ENCODE data around the gene CAMTA2. TPM values are rescaled to one million over a fixed set of nuclear protein-coding genes. Genes with fewer than 3 reads are reported as not detected.
"Not testable (repeated sequence)": the region's sequence is repeated elsewhere in the genome, so short reads cannot be mapped to it uniquely, and the experiment has no call there.

CAMTA2 gene
- total RNA-seq, 2 experiments from 2014 or later = 79.1 to 79.5 TPM

DNA sequence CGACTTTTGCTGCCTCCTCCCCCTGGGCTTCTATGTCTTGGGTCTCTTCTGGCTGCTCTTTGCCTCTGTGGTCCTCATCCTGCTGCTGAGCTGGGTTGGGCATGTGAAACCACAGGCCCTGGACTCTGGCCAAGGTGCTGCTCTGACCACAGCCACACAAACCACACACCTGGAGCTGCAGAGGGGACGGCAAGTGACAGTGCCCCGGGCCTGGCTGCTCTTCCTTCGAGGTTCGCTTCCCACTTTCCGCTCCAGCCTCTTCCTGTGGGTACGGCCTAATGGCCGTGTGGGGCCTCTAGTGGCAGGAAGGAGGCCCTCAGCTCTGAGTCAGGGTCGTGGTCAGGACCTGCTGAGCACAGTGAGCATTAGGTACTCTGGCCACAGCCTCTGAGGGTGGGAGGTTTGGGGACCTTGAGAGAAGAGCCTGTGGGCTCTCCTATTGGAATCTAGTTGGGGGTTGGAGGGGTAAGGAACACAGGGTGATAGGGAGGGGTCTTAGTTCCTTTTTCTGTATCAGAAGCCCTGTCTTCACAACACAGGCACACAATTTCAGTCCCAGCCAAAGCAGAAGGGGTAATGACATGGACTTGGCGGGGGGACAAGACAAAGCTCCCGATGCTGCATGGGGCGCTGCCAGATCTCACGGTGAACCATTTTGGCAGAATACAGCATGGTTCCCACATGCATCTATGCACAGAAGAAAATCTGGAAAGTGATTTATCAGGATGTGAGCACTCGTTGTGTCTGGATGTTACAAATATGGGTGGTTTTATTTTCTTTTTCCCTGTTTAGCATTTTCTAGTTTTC, 53.1 kb downstream of the CAMTA2 start:
- intact Hi-C loops (cut with micrococcal nuclease) = no loop called here
- peaks cover 22% of the 10 kb centered on the region for H3K36me3 Mint-ChIP-seq (ENCODE audit: low read depth)
- H3K4me1 Mint-ChIP-seq (ENCODE audit: low read depth) = peaks cover 29% of the 10 kb centered on the region
- peak; percentile 19 for DNase-seq
- CTCF ChIA-PET = interaction anchor here (1.0 kb wide), 1 partner anchor 53 kb away, joined by 4 read pairs; the partner anchor contains the start of gene CAMTA2
- H3K4me3 Mint-ChIP-seq = no peak overlapping the region
- no peaks in the 10 kb centered on the region for H3K9me3 Mint-ChIP-seq
- H3K27me3 Mint-ChIP-seq (ENCODE audit: low read depth) = peaks cover 2% of the 10 kb centered on the region
- H3K27ac Mint-ChIP-seq = no peak overlapping the region

DNA sequence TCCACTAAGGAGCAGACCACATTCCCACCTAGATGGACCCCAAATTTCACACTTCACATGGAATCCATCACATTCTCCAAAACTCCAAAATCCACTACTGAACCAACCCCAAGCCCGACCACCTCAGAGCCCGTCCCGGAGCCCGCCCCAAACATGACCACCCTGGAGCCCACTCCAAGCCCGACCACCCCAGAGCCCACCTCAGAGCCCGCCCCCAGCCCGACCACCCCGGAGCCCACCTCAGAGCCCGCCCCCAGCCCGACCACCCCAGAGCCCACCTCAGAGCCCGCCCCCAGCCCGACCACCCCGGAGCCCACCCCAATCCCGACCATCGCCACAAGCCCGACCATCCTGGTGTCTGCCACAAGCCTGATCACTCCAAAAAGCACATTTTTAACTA, 53.8 kb downstream of the CAMTA2 start:
- no peak for DNase-seq
- CTCF ChIA-PET = interaction anchor here (1.0 kb wide), 1 partner anchor 53 kb away, joined by 4 read pairs; the partner anchor contains the start of gene CAMTA2
- H3K4me1 Mint-ChIP-seq (ENCODE audit: low read depth) = peaks cover 26% of the 10 kb centered on the region
- H3K36me3 Mint-ChIP-seq (ENCODE audit: low read depth) = peaks cover 19% of the 10 kb centered on the region
- H3K4me3 Mint-ChIP-seq = no peak overlapping the region
- H3K9me3 Mint-ChIP-seq = no peaks in the 10 kb centered on the region
- no peak overlapping the region for H3K27ac Mint-ChIP-seq
- H3K27me3 Mint-ChIP-seq (ENCODE audit: low read depth) = peaks cover 2% of the 10 kb centered on the region
- intact Hi-C loops (cut with micrococcal nuclease) = no loop called here

DNA sequence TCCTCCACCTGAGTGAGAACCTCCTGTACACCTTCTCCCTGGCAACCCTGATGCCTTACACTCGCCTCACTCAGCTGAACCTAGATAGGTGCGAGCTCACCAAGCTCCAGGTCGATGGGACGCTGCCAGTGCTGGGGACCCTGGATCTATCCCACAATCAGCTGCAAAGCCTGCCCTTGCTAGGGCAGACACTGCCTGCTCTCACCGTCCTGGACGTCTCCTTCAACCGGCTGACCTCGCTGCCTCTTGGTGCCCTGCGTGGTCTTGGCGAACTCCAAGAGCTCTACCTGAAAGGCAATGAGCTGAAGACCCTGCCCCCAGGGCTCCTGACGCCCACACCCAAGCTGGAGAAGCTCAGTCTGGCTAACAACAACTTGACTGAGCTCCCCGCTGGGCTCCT, 54.7 kb downstream of the CAMTA2 start:
- no peaks in the 10 kb centered on the region for H3K9me3 Mint-ChIP-seq
- peaks cover 2% of the 10 kb centered on the region for H3K27me3 Mint-ChIP-seq (ENCODE audit: low read depth)
- intact Hi-C loops (cut with micrococcal nuclease) = no loop called here
- H3K4me3 Mint-ChIP-seq = no peak overlapping the region
- CTCF ChIA-PET = no interaction called here
- H3K4me1 Mint-ChIP-seq (ENCODE audit: low read depth) = peaks cover 18% of the 10 kb centered on the region
- DNase-seq = no peak
- H3K36me3 Mint-ChIP-seq (ENCODE audit: low read depth) = peaks cover 13% of the 10 kb centered on the region
- no peak overlapping the region for H3K27ac Mint-ChIP-seq

DNA sequence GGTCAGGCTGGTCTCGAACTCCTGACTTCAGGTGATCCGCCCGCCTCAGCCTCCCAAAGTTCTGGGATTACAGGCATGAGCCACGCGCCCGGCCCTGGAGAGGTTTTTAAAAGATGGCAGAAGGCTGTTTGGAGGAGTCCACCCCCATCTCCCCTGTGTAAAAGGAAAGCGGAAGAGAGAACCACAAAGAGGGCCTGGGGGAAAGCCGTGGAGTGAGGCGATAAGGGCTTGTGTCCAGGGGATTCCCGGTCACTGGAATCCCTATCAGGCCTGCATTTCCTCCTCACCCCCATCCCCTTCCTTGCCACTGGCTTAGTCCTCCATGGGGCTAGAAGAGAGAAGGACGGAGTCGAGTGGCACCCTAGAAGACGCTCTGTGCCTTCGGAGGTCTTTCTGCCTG, 55.5 kb downstream of the CAMTA2 start, which contains the start of gene GP1BA:
TSS of gene GP1BA (plus strand) at position 315 of the 400 bp plus-strand sequence. CDS start 328 bp downstream, outside the sequence.
- H3K27me3 Mint-ChIP-seq (ENCODE audit: low read depth) = peaks cover 2% of the 10 kb centered on the region
- CTCF ChIA-PET = no interaction called here
- intact Hi-C loops (cut with micrococcal nuclease) = no loop called here
- no peak within 1 kb of the TSS for H3K27ac Mint-ChIP-seq
- peaks cover 18% of the 10 kb centered on the region for H3K4me1 Mint-ChIP-seq (ENCODE audit: low read depth)
- peaks cover 9% of the 10 kb centered on the region for H3K36me3 Mint-ChIP-seq (ENCODE audit: low read depth)
- no peak for DNase-seq
- H3K9me3 Mint-ChIP-seq = no peaks in the 10 kb centered on the region
- H3K4me3 Mint-ChIP-seq = no peak within 1 kb of the TSS

DNA sequence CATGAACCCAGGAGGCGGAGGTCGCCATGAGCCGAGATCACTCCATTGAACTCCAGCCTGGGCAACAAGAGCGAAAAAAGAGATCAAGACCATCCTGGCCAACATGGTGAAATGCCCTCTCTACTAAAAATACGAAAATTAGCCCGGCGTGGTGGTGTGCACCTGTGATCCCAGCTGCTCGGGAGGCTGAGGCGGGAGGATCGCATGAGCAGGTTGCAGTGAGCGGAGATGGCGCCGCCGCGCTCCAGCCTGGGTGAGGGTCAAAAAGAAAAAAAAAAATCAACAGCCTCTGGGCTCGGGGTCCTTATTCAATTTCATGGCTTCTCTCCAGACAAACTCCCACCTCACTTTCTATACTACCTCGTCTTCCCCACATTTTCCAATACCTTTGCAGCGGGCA, 58.6 kb downstream of the CAMTA2 start:
- no peak overlapping the region for H3K27ac Mint-ChIP-seq
- no peaks in the 10 kb centered on the region for H3K9me3 Mint-ChIP-seq
- peaks cover 6% of the 10 kb centered on the region for H3K4me1 Mint-ChIP-seq (ENCODE audit: low read depth)
- peaks cover 3% of the 10 kb centered on the region for H3K36me3 Mint-ChIP-seq (ENCODE audit: low read depth)
- intact Hi-C loops (cut with micrococcal nuclease) = no loop called here
- DNase-seq = no peak
- CTCF ChIA-PET = no interaction called here
- H3K4me3 Mint-ChIP-seq = no peak overlapping the region
- H3K27me3 Mint-ChIP-seq (ENCODE audit: low read depth) = peaks cover 1% of the 10 kb centered on the region

DNA sequence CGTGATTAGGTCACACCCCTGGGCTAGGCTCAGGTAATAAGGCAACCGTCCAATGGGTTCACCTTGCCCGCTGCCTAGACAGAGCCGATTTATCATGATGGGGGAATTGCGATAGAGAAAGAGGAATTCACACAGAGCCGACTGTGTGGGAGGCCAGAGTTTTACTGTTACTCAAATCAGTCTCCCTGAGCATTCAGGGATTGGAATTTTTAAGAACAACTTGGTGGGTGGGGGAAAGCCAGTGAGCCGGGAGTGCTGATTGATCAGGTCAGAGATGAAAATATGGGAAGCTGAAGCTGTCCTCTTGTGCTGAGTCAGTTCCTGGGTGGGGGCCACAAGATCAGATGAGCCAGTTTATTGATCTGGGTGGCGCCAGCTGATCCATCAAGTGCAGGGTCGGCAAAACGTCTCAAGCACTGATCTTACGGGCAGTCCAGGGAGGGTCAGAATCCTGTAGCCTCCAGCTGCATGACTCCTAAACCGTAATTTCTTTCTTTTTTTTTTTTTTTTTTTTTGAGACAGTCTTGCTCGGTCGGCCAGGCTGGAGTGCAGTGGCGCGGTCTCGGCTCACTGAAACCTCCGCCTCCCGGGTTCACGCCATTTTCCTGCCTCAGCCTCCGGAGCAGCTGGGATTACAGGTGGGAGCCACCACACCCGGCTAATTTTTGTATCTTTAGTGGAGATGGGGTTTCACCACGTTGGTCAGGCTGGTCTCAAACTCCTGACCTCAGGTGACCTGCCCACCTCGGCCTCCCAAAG, 60.7 kb downstream of the CAMTA2 start:
- H3K4me1 Mint-ChIP-seq (ENCODE audit: low read depth); H3K27ac Mint-ChIP-seq; intact Hi-C loops (cut with micrococcal nuclease); H3K27me3 Mint-ChIP-seq (ENCODE audit: low read depth); H3K9me3 Mint-ChIP-seq; DNase-seq; H3K36me3 Mint-ChIP-seq (ENCODE audit: low read depth); H3K4me3 Mint-ChIP-seq: not testable (repeated sequence)
- CTCF ChIA-PET = interaction anchor here (0.7 kb wide), 1 partner anchor 86 kb away, joined by 5 read pairs; no protein-coding TSS in a partner anchor

DNA sequence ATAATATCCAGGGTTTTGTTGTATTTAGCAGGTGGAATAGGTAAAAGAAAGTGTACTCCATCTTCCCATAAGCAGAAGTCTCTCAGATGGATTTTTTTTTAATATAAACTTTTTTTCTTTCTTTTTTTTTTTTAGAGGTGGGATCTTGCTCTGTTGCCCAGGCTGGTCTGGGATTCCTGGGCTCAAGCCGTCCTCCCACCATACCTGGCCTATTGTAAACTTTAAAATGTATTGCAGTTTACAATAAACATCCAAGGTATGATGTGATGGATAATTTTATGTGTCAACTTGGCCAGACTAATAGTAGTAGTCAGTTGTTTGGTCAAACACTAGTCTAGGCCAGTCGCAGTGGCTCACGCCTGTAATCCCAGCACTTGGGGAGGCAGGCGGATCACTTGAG, 66.2 kb downstream of the CAMTA2 start:
- intact Hi-C loops (cut with micrococcal nuclease) = no loop called here
- H3K9me3 Mint-ChIP-seq = no peaks in the 10 kb centered on the region
- no peak overlapping the region for H3K4me3 Mint-ChIP-seq
- H3K4me1 Mint-ChIP-seq (ENCODE audit: low read depth) = no peaks in the 10 kb centered on the region
- H3K27ac Mint-ChIP-seq = no peak overlapping the region
- H3K27me3 Mint-ChIP-seq (ENCODE audit: low read depth) = no peaks in the 10 kb centered on the region
- DNase-seq = no peak
- no peaks in the 10 kb centered on the region for H3K36me3 Mint-ChIP-seq (ENCODE audit: low read depth)
- CTCF ChIA-PET = no interaction called here

DNA sequence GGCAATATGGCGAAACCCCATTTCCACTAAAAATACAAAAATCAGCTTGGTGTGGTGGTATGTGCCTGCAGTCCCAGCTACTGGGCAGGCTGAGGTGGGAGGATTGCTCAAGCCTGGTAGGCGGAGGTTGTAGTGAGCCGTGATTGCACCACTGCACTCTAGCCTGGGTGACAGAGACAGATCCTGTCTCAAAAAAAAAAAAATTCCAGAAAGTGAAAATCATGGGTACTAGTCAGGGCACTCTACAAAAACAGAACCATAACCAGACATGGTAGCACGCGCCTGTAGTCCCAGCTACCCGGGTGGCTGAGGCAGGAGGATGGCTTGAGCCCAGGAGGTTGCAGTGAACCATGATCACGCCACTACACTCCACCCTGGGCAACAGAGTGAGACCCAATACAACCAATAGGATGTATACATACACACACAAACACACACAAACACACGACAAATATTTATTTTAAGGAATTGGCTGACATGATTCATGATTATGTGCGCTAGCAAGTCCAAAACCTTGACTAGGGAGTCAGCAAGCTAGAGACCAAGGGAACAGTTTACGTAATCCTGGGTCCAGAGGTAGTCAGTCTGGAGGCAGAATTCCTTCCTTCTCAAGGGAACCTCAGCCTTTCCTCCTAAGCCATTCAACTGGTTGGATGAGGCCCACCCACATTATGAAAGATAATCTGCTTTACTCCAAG, 67.0 kb downstream of the CAMTA2 start:
- no peak for DNase-seq
- no peak overlapping the region for H3K27ac Mint-ChIP-seq
- H3K4me3 Mint-ChIP-seq = no peak overlapping the region
- H3K36me3 Mint-ChIP-seq (ENCODE audit: low read depth) = no peaks in the 10 kb centered on the region
- no peaks in the 10 kb centered on the region for H3K9me3 Mint-ChIP-seq
- no peaks in the 10 kb centered on the region for H3K27me3 Mint-ChIP-seq (ENCODE audit: low read depth)
- H3K4me1 Mint-ChIP-seq (ENCODE audit: low read depth) = no peaks in the 10 kb centered on the region
- intact Hi-C loops (cut with micrococcal nuclease) = no loop called here
- CTCF ChIA-PET = no interaction called here

DNA sequence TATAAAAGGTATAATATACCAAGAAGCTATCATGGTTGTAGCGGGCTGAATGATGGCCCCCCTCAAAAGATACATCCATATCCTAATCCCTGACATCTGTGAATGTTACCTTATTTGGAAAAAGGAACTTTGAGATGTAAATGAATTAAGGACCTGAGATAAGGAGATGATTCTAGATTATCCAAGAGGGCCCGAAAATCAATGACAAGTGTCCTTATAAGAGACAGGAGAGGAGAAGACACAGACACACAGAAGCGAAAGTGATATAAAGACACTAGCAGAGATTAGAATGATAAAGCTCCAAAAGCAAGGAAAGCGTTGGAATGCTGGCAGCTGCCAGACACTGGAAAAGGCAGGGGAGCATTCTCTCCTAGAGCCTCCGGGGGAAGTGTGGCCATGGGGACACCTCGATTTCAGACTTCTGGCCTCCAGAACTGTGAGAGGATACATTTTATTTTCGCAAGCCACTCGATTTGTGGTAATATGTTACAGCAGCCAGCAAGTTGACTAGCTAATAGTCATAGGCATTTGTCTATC, 67.9 kb downstream of the CAMTA2 start:
- DNase-seq = no peak
- Mint-ChIP-seq H3K27ac (no peak overlapping the region), H3K9me3 (no peaks in the 10 kb centered on the region), H3K27me3 (ENCODE audit: low read depth) (no peaks in the 10 kb centered on the region), H3K4me3 (no peak overlapping the region), H3K4me1 (ENCODE audit: low read depth) (no peaks in the 10 kb centered on the region), H3K36me3 (ENCODE audit: low read depth) (no peaks in the 10 kb centered on the region)
- intact Hi-C loops (cut with micrococcal nuclease) = no loop called here
- CTCF ChIA-PET = no interaction called here

Small RNA genes within 50 kb of the gene (microRNA-seq; reads per million reads assigned to microRNA genes)
- not detected for gene MIR6864 (ENCODE audit: borderline microRNAs expressed, borderline replicate concordance)
- not detected for gene MIR6865 (ENCODE audit: borderline microRNAs expressed, borderline replicate concordance)

Other genes starting within 250 kb of the CAMTA2 start
- under 1 TPM in 1 of 2 experiments, not detected in 1; 0.17 TPM for gene ZMYND15, start 247.8 kb downstream of the CAMTA2 start, total RNA-seq
- 1 to 10 TPM; 2.0 to 2.3 TPM for gene CXCL16, start 247.7 kb downstream of the CAMTA2 start, total RNA-seq
- gene TM4SF5, start 215.8 kb downstream of the CAMTA2 start, total RNA-seq = not detected
- gene VMO1, start 201.3 kb downstream of the CAMTA2 start, total RNA-seq = under 1 TPM in 1 of 2 experiments, not detected in 1; 0.60 TPM
- not detected for gene GLTPD2, start 198.7 kb downstream of the CAMTA2 start, total RNA-seq
- gene PSMB6, start 191.5 kb downstream of the CAMTA2 start, total RNA-seq = 100 to 1,000 TPM; 171 to 186 TPM
- gene PLD2, start 180.5 kb downstream of the CAMTA2 start, total RNA-seq = 10 to 100 TPM; 17.4 to 17.6 TPM
- 10 to 100 TPM; 49.1 to 50.4 TPM for gene MINK1, start 154.3 kb downstream of the CAMTA2 start, total RNA-seq
- 1 to 10 TPM; 1.9 TPM for gene C17orf107, start 88.1 kb downstream of the CAMTA2 start, total RNA-seq
- gene CHRNE, start 84.6 kb downstream of the CAMTA2 start, total RNA-seq = under 1 TPM; 0.22 to 0.38 TPM
- gene GP1BA, start 55.4 kb downstream of the CAMTA2 start, total RNA-seq = not detected
- gene SLC25A11, start 47.6 kb downstream of the CAMTA2 start, total RNA-seq = 10 to 100 TPM; 63.8 to 65.2 TPM
- 100 to 1,000 TPM; 133 to 140 TPM for gene RNF167, start 47.4 kb downstream of the CAMTA2 start, total RNA-seq
- 1,000 to 10,000 TPM; 1,812 to 1,876 TPM for gene PFN1, start 39.1 kb downstream of the CAMTA2 start, total RNA-seq
- gene ENO3, start 36.6 kb downstream of the CAMTA2 start, total RNA-seq = 10 to 100 TPM; 26.7 to 28.9 TPM
- gene SPAG7, start 19.9 kb downstream of the CAMTA2 start, total RNA-seq = 10 to 100 TPM; 68.6 to 70.2 TPM
- gene INCA1, start 9.8 kb upstream of the CAMTA2 start, total RNA-seq = under 1 TPM; 0.21 to 0.54 TPM
- gene KIF1C, start 10.3 kb upstream of the CAMTA2 start, total RNA-seq = 10 to 100 TPM; 30.5 to 31.1 TPM
- gene SLC52A1, start 47.8 kb upstream of the CAMTA2 start, total RNA-seq = under 1 TPM; 0.12 to 0.19 TPM
- under 1 TPM; 0.62 to 0.83 TPM for gene ZFP3, start 90.8 kb upstream of the CAMTA2 start, total RNA-seq
- gene ZNF232, start 124.2 kb upstream of the CAMTA2 start, total RNA-seq = 1 to 10 TPM; 9.1 to 9.5 TPM
- gene USP6, start 128.4 kb upstream of the CAMTA2 start, total RNA-seq = under 1 TPM in 1 of 2 experiments, not detected in 1; 0.05 TPM
- gene ZNF594, start 204.2 kb upstream of the CAMTA2 start, total RNA-seq = 1 to 10 TPM; 3.9 to 4.1 TPM
- gene SCIMP, start 247.2 kb upstream of the CAMTA2 start, total RNA-seq = not detected

Data from activated naive CD4-positive, alpha-beta T cell treated with anti-CD3 and anti-CD28 coated beads for 36 hours (primary cell).